GM23338 (cell line): ENCODE data around the gene NFKB1. TPM values are rescaled to one million over a fixed set of nuclear protein-coding genes. Genes with fewer than 3 reads are reported as not detected.

Experiments used
- ATAC-seq: fragments of 200-7000 bp; cut with Tn5 transposase; 3 replicates; pipeline ENCODE4 v1.9.1; 2020
- DNase-seq: peaks from one replicate; pipeline ENCODE4 v3.0.0-alpha.2; 2015; ENCODE audit warnings: low spot score
- H2AFZ ChIP-seq: fragments of 200-600 bp; sonication (generic); 2 replicates; pipeline ENCODE4 v1.8.0; 2016; ENCODE audit warnings: antibody characterized with exemption, mild to moderate bottlenecking, moderate library complexity
- H3F3A ChIP-seq: fragments of 200-600 bp; sonication (generic); replicated peaks from 2 replicates; pipeline ENCODE4 v1.8.0; 2017; ENCODE audit warnings: antibody characterized with exemption, mixed run types, low read depth
- H3K27ac ChIP-seq: fragments of 200-600 bp; sonication (generic); 2 replicates; pipeline ENCODE4 v1.6.1; 2016; ENCODE audit warnings: low read depth
- H3K27me3 ChIP-seq: fragments of 200-600 bp; sonication (generic); 2 replicates; pipeline ENCODE4 v1.8.0; 2016; ENCODE audit warnings: mild to moderate bottlenecking, mixed run types, moderate library complexity; ENCODE audit not compliant: insufficient read depth
- H3K36me3 ChIP-seq: fragments of 200-600 bp; sonication (generic); 2 replicates; pipeline ENCODE4 v1.8.0; 2016; ENCODE audit warnings: mild to moderate bottlenecking; ENCODE audit not compliant: insufficient read depth
- H3K4me1 ChIP-seq: fragments of 200-600 bp; sonication (generic); 2 replicates; pipeline ENCODE4 v1.8.0; 2016; ENCODE audit warnings: mild to moderate bottlenecking, moderate library complexity; ENCODE audit not compliant: insufficient read depth
- H3K4me2 ChIP-seq: fragments of 200-600 bp; sonication (generic); 2 replicates; pipeline ENCODE4 v1.7.1; 2017; ENCODE audit warnings: mixed run types
- H3K4me3 ChIP-seq: fragments of 200-600 bp; sonication (generic); 2 replicates; pipeline ENCODE4 v1.6.1; 2016; ENCODE audit warnings: mixed run types
- H3K79me2 ChIP-seq: fragments of 200-600 bp; sonication (generic); replicated peaks from 2 replicates; pipeline ENCODE4 v1.8.0; 2017; ENCODE audit warnings: mild to moderate bottlenecking; ENCODE audit not compliant: insufficient read depth
- H3K9me2 ChIP-seq: fragments of 200-600 bp; sonication (generic); 2 replicates; pipeline ENCODE4 v1.8.0; 2017; ENCODE audit not compliant: insufficient read depth
- H4K20me1 ChIP-seq: fragments of 200-600 bp; sonication (generic); replicated peaks from 2 replicates; pipeline ENCODE4 v1.8.0; 2017; ENCODE audit warnings: mild to moderate bottlenecking; ENCODE audit not compliant: insufficient read depth
- H3K27ac Mint-ChIP-seq: 2 replicates; pipeline ENCODE4 v1.8.0; 2020; ENCODE audit warnings: inconsistent platforms, mild to moderate bottlenecking, moderate library complexity, mixed read lengths
- H3K27me3 Mint-ChIP-seq: 3 replicates; pipeline ENCODE4 v1.8.0; 2022; ENCODE audit warnings: low read depth, mild to moderate bottlenecking, moderate library complexity, mixed read lengths, inconsistent platforms; ENCODE audit not compliant: insufficient read depth, poor library complexity
- H3K36me3 Mint-ChIP-seq: 3 replicates; pipeline ENCODE4 v1.8.0; 2021; ENCODE audit warnings: low read depth, mild to moderate bottlenecking, inconsistent platforms, moderate library complexity, mixed read lengths
- H3K4me1 Mint-ChIP-seq: 3 replicates; pipeline ENCODE4 v1.8.0; 2020; ENCODE audit warnings: mild to moderate bottlenecking, inconsistent platforms, mixed read lengths
- H3K4me3 Mint-ChIP-seq: 3 replicates; pipeline ENCODE4 v1.8.0; 2021; ENCODE audit warnings: moderate library complexity, mild to moderate bottlenecking, inconsistent platforms, mixed read lengths
- H3K9me3 Mint-ChIP-seq: 3 replicates; pipeline ENCODE4 v1.8.0; 2020; ENCODE audit warnings: moderate library complexity, mild to moderate bottlenecking, inconsistent platforms, mixed read lengths
- CREB1 ChIP-seq: fragments of 250-450 bp; sonication (Bioruptor Pico); IDR thresholded peaks from 2 replicates; pipeline ENCODE4 v1.5.0; 2020; ENCODE audit warnings: low read depth, mild to moderate bottlenecking, moderate library complexity
- EZH2phosphoT487 ChIP-seq: fragments of 200-600 bp; sonication (generic); IDR thresholded peaks from one replicate; pipeline ENCODE4 v1.8.1; 2018; ENCODE audit warnings: antibody characterized with exemption; ENCODE audit not compliant: unreplicated experiment
- JUNB ChIP-seq: IDR thresholded peaks from one replicate; pipeline ENCODE4 v1.6.1; 2016; ENCODE audit warnings: antibody characterized with exemption; ENCODE audit not compliant: unreplicated experiment
- NANOG ChIP-seq: IDR thresholded peaks from 2 replicates; pipeline ENCODE4 v1.6.1; 2016; ENCODE audit warnings: antibody characterized with exemption, borderline replicate concordance
- STAT1 ChIP-seq: IDR thresholded peaks from one replicate; pipeline ENCODE4 v1.6.1; 2016; ENCODE audit warnings: antibody characterized with exemption; ENCODE audit not compliant: unreplicated experiment
- ZNF114 ChIP-seq: fragments of 250-450 bp; sonication (Bioruptor Pico); IDR thresholded peaks from 2 replicates; pipeline ENCODE4 v1.5.0; 2020; ENCODE audit warnings: mild to moderate bottlenecking, moderate library complexity
- ZNF331 ChIP-seq: fragments of 250-450 bp; sonication (Bioruptor Pico); IDR thresholded peaks from 2 replicates; pipeline ENCODE4 v1.5.0; 2020; ENCODE audit warnings: low read depth, mild to moderate bottlenecking, moderate library complexity
- polyA plus RNA-seq: library from polyadenylated mRNA; unstranded; fragments of >200 nt; fragmentation: Nextera tagmentation; extraction: Ambion mirVana; gene quantifications from 2 replicates; pipeline ENCODE4 v1.2.1, GENCODE V29; 2016
- total RNA-seq: library from RNA; depleted of rRNA; stranded (reverse); fragments of >200 nt; shearing (Covaris generic); gene quantifications from 2 replicates; pipeline ENCODE4 v1.2.3, GENCODE V29; 2014
- TF ChIP-seq, protein P1 (sequence below), 2 experiments: fragments of 200-600 bp in 1 of 2; sonication (generic) in 1 of 2; conservative IDR thresholded peaks; 2 replicates each; pipeline versions ENCODE4 v1.5.1 to v1.6.1; 2016 to 2017; ENCODE audit warnings: antibody characterized with exemption in 2 of 2, low read depth in 2 of 2, mild to moderate bottlenecking in 2 of 2, moderate library complexity in 1 of 2
- TF ChIP-seq, protein P2 (sequence below): IDR thresholded peaks from one replicate; pipeline ENCODE4 v1.6.1; 2018; ENCODE audit warnings: antibody characterized with exemption; ENCODE audit not compliant: unreplicated experiment

NFKB1 gene
- total and polyA plus RNA-seq, 2 experiments from 2014 or later, result 0.82 to 4.6 TPM

DNA sequence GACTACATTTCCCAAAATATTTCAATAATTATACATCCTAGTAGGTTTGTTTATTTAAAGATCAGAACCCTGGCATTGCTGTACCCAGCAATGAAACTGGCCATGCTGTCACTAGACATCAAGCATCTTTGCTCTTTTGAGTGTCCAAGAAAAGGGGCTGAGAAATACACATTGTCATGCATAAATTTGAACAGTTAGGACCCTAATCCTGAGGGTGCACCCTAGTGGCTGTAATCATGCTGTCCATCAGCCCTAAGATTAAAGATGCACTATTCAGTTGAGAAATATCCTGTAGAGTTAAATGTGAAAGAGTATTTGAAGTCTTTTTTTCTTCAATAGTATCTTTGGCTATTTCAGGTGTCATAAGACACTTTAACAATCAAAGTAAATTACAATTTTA lies 108.8 kb downstream of the NFKB1 start:
- ATAC-seq, result no peak

DNA sequence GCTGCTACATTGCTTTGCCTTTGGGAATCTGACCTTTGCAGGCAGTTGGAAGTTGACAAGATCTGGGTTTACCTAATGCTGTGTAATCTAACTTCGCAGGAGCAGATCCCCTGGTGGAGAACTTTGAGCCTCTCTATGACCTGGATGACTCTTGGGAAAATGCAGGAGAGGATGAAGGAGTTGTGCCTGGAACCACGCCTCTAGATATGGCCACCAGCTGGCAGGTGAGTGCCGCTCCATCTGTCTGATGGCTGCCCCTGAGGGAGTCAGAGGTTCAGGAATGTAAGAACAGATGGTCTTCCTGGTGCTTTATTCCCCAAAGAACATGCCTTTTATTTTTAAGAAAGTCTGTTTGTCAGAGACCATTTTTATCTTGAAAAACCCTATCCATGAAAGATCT lies 109.3 kb downstream of the NFKB1 start:
- DNase-seq (peak; percentile 15), ATAC-seq (peak; percentile 28; the same call in 2 of the 3 replicates)
- Histone ChIP-seq H3K79me2 (no peaks in the 10 kb centered on the region), H3K27ac (no peak overlapping the region), H3K4me1 (peaks cover 7% of the 10 kb centered on the region), H3K4me3 (no peak overlapping the region), H3K9me2 (0 out of 2 replicates have a peak, but pooled peaks cover 3% of the 10 kb centered on the region), H2AFZ (no peak overlapping the region), H3F3A (no peaks in the 10 kb centered on the region), H4K20me1 (no peaks in the 10 kb centered on the region), H3K27me3 (no peaks in the 10 kb centered on the region), H3K4me2 (no peak overlapping the region), H3K36me3 (no peaks in the 10 kb centered on the region)
- H3K27me3 Mint-ChIP-seq, result peaks cover 2% of the 10 kb centered on the region
- H3K9me3 Mint-ChIP-seq, result no peaks in the 10 kb centered on the region
- H3K4me1 Mint-ChIP-seq, result peaks cover 16% of the 10 kb centered on the region
- no peak overlapping the region for H3K27ac Mint-ChIP-seq
- H3K36me3 Mint-ChIP-seq, result peaks cover 6% of the 10 kb centered on the region; the same call in 2 of the 3 replicates
- H3K4me3 Mint-ChIP-seq, result no peak overlapping the region
- TF ChIP-seq EZH2phosphoT487, result no peak
- no peak for TF ChIP-seq STAT1
- no peak for TF ChIP-seq JUNB
- no peak for TF ChIP-seq NANOG
- TF ChIP-seq CREB1 (CRISPR knock-in tag), result no peak
- TF ChIP-seq ZNF114 (CRISPR knock-in tag), result no peak
- TF ChIP-seq ZNF331 (CRISPR knock-in tag), result no peak
- TF ChIP-seq, protein P1, sequence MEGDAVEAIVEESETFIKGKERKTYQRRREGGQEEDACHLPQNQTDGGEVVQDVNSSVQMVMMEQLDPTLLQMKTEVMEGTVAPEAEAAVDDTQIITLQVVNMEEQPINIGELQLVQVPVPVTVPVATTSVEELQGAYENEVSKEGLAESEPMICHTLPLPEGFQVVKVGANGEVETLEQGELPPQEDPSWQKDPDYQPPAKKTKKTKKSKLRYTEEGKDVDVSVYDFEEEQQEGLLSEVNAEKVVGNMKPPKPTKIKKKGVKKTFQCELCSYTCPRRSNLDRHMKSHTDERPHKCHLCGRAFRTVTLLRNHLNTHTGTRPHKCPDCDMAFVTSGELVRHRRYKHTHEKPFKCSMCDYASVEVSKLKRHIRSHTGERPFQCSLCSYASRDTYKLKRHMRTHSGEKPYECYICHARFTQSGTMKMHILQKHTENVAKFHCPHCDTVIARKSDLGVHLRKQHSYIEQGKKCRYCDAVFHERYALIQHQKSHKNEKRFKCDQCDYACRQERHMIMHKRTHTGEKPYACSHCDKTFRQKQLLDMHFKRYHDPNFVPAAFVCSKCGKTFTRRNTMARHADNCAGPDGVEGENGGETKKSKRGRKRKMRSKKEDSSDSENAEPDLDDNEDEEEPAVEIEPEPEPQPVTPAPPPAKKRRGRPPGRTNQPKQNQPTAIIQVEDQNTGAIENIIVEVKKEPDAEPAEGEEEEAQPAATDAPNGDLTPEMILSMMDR (conservative IDR thresholded peaks at IDR 0.05; ENCODE audit: low read depth in 2 of 2), result no peak

More for the DNA sequence above, 108.8 kb downstream of the NFKB1 start:
- peaks cover 12% of the 10 kb centered on the region for H3K4me1 Mint-ChIP-seq
- DNase-seq, result no peak
- H2AFZ ChIP-seq, result no peak overlapping the region
- no peak overlapping the region for H3K4me3 ChIP-seq
- no peak overlapping the region for H3K27ac ChIP-seq
- no peaks in the 10 kb centered on the region for H3K27me3 ChIP-seq
- no peaks in the 10 kb centered on the region for H3K9me3 Mint-ChIP-seq
- H4K20me1 ChIP-seq, result no peaks in the 10 kb centered on the region
- no peaks in the 10 kb centered on the region for H3K36me3 ChIP-seq
- peaks cover 2% of the 10 kb centered on the region for H3K27me3 Mint-ChIP-seq
- H3K4me1 ChIP-seq, result peaks cover 2% of the 10 kb centered on the region; the same call in 1 of the 2 replicates
- H3K4me2 ChIP-seq, result no peak overlapping the region
- H3K9me2 ChIP-seq, result 0 out of 2 replicates have a peak, but pooled peaks cover 3% of the 10 kb centered on the region
- no peak overlapping the region for H3K4me3 Mint-ChIP-seq
- TF ChIP-seq, protein P1 (conservative IDR thresholded peaks at IDR 0.05; ENCODE audit: low read depth in 2 of 2), result peak; percentile 40 to 44
- no peak for TF ChIP-seq NANOG
- TF ChIP-seq ZNF331 (CRISPR knock-in tag), result no peak
- TF ChIP-seq, protein P2, sequence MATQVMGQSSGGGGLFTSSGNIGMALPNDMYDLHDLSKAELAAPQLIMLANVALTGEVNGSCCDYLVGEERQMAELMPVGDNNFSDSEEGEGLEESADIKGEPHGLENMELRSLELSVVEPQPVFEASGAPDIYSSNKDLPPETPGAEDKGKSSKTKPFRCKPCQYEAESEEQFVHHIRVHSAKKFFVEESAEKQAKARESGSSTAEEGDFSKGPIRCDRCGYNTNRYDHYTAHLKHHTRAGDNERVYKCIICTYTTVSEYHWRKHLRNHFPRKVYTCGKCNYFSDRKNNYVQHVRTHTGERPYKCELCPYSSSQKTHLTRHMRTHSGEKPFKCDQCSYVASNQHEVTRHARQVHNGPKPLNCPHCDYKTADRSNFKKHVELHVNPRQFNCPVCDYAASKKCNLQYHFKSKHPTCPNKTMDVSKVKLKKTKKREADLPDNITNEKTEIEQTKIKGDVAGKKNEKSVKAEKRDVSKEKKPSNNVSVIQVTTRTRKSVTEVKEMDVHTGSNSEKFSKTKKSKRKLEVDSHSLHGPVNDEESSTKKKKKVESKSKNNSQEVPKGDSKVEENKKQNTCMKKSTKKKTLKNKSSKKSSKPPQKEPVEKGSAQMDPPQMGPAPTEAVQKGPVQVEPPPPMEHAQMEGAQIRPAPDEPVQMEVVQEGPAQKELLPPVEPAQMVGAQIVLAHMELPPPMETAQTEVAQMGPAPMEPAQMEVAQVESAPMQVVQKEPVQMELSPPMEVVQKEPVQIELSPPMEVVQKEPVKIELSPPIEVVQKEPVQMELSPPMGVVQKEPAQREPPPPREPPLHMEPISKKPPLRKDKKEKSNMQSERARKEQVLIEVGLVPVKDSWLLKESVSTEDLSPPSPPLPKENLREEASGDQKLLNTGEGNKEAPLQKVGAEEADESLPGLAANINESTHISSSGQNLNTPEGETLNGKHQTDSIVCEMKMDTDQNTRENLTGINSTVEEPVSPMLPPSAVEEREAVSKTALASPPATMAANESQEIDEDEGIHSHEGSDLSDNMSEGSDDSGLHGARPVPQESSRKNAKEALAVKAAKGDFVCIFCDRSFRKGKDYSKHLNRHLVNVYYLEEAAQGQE, result no peak
- TF ChIP-seq JUNB, result no peak
- no peak for TF ChIP-seq CREB1 (CRISPR knock-in tag)
- no peak for TF ChIP-seq EZH2phosphoT487
- no peaks in the 10 kb centered on the region for H3K79me2 ChIP-seq
- H3F3A ChIP-seq, result no peaks in the 10 kb centered on the region
- no peak overlapping the region for H3K27ac Mint-ChIP-seq
- peaks cover 6% of the 10 kb centered on the region; the same call in 2 of the 3 replicates for H3K36me3 Mint-ChIP-seq
